Measurements from ENCODE around the gene HPD.

HPD gene

GRCh38 chr12:121809712-121810116, 48.9 kb downstream of the HPD start:
- DNase-seq, result no peak

- no peak for DNase-seq
These were observed 50.0 kb downstream of the HPD start for GRCh38 chr12:121808623-121809022.

GRCh38 chr12:121807642-121808347, 50.9 kb downstream of the HPD start:
- no peak for DNase-seq

GRCh38 chr12:121806546-121807423, 51.9 kb downstream of the HPD start:
- DNase-seq, result no peak

GRCh38 chr12:121806009-121806545, 52.6 kb downstream of the HPD start:
- no peak for DNase-seq

GRCh38 chr12:121805171-121806008, 53.3 kb downstream of the HPD start:
- no peak for DNase-seq

- DNase-seq, result peak; percentile 55
These were observed 54.1 kb downstream of the HPD start for GRCh38 chr12:121804417-121805111.

- DNase-seq, result peak; percentile 41
These were observed 54.7 kb downstream of the HPD start, which contains the start of gene SETD1B for GRCh38 chr12:121803861-121804416. SETD1B (plus strand) TSS chr12:121804009; CDS start chr12:121804738, 729 bp downstream.

- DNase-seq, result peak; percentile 81
These were observed 55.6 kb downstream of the HPD start for GRCh38 chr12:121802843-121803698.

GRCh38 chr12:121802485-121802842, 56.2 kb downstream of the HPD start:
- DNase-seq, result no peak

GRCh38 chr12:121801595-121802484, 56.8 kb downstream of the HPD start:
- DNase-seq, result no peak

GRCh38 chr12:121800694-121801594, 57.7 kb downstream of the HPD start:
- DNase-seq, result peak; percentile 60

GRCh38 chr12:121799842-121800693, 58.6 kb downstream of the HPD start:
- peak; percentile 75 for DNase-seq

GRCh38 chr12:121799156-121799841, 59.4 kb downstream of the HPD start:
- DNase-seq, result no peak

GRCh38 chr12:121798787-121799155, 59.9 kb downstream of the HPD start:
- DNase-seq, result no peak

GRCh38 chr12:121797937-121798786, 60.5 kb downstream of the HPD start:
- DNase-seq, result no peak

All from T-helper 9 cell (primary cell).